Gastrocnemius medialis (tissue), 4 donors: ENCODE data around the gene VDR. TPM values are rescaled to one million over a fixed set of nuclear protein-coding genes. Genes with fewer than 3 reads are reported as not detected.
A peak's percentile ranks its signal among the peaks of the same experiment; 100 is the strongest.

Experiments used
- ATAC-seq, 2 donors: fragments of 150-250 bp; one replicate each; pipeline ENCODE4 v1.9.1; 2016
- DNase-seq, 2 donors: peaks; one replicate each; pipeline ENCODE4 v3.0.0-alpha.2; 2019
- H3K27ac ChIP-seq, 4 donors: fragments of 200-600 bp; sonication (generic); 1 replicate in 1 of 4; 2 replicates in 3 of 4; pipeline ENCODE4 v1.5.1; 2016 to 2018; ENCODE audit warnings: mild to moderate bottlenecking in 2 of 4, moderate library complexity in 1 of 4
- H3K27me3 ChIP-seq, 3 donors: fragments of 200-600 bp; sonication (generic) in 2 of 3; 1 replicate in 1 of 3; 2 replicates in 2 of 3; pipeline versions ENCODE4 v1.5.1 to v1.6.0; 2016 to 2019; ENCODE audit warnings: mild to moderate bottlenecking in 1 of 3, moderate library complexity in 1 of 3
- H3K36me3 ChIP-seq, 2 donors: fragments of 200-600 bp; sonication (generic) in 1 of 2; one replicate each; pipeline ENCODE4 v1.5.1; 2017 to 2018
- H3K4me1 ChIP-seq, 2 donors: fragments of 200-600 bp; sonication (generic) in 1 of 2; one replicate each; pipeline ENCODE4 v1.5.1; 2016 to 2017; ENCODE audit warnings: mild to moderate bottlenecking in 2 of 2
- H3K4me3 ChIP-seq, 4 donors: fragments of 200-600 bp; sonication (generic) in 3 of 4; 1 replicate in 1 of 4; 2 replicates in 3 of 4; pipeline ENCODE4 v1.5.1; 2016 to 2019; ENCODE audit warnings: mild to moderate bottlenecking in 2 of 4
- H3K9me3 ChIP-seq, 3 donors: fragments of 200-600 bp; sonication (generic) in 2 of 3; 1 replicate in 1 of 3; 2 replicates in 2 of 3; pipeline ENCODE4 v1.5.1; 2016 to 2019
- CTCF ChIP-seq, 5 experiments: fragments of 450-650 bp in 3 of 5; fragments of 200-600 bp in 2 of 5; sonication (generic) in 2 of 5; IDR thresholded peaks in 4 of 5; conservative IDR thresholded peaks in 1 of 5; 1 replicate in 4 of 5; 2 replicates in 1 of 5; pipeline ENCODE4 v1.5.1; 2016 to 2019; ENCODE audit warnings: antibody characterized with exemption in 5 of 5, mild to moderate bottlenecking in 3 of 5, moderate library complexity in 3 of 5
- POLR2A ChIP-seq, 2 donors: fragments of 450-650 bp; IDR thresholded peaks; one replicate each; pipeline ENCODE4 v1.6.1; 2017; ENCODE audit warnings: antibody characterized with exemption in 2 of 2, mild to moderate bottlenecking in 2 of 2, moderate library complexity in 2 of 2
- in situ Hi-C, 4 donors: fragments of 200-750 bp; cut with MboI; loops; one replicate each; pipeline versions ENCODE4 v1.15.0 to v1.8.0; 2017; ENCODE audit warnings: low sequenced_read_pairs in 4 of 4
- intact Hi-C: fragments of 100-400 bp; cut with DNase I; formaldehyde crosslinking; loops from one replicate; pipeline ENCODE4 v1.15.1; 2023; ENCODE audit warnings: low total_unique reads
- total RNA-seq, 4 donors: library from RNA; depleted of rRNA; stranded (reverse); fragments of >200 nt; gene quantifications; one replicate each; pipeline versions ENCODE4 v1.1.0 to v1.2.3, GENCODE V29; 2016

The VDR gene
- total RNA-seq, 4 donors from 2014 or later: 3.2 to 6.1 (median 4.4) TPM

- in situ Hi-C loops (loop anchor here in 2 of 4 donors (25.0 kb wide), 1 partner anchor 87 kb away; the partner anchor contains the start of gene ENDOU (in 2 of the 2)), intact Hi-C loops (no loop called here)
- Histone ChIP-seq H3K27me3 (no peaks in the 10 kb centered on the region), H3K27ac (peak overlapping the region; percentile 47 to 94 (median 88)), H3K4me3 (no peak overlapping the region), H3K9me3 (no peaks in the 10 kb centered on the region), H3K36me3 (no peaks in the 10 kb centered on the region), H3K4me1 (peaks cover 56 to 58% of the 10 kb centered on the region in 2 donors)
- ATAC-seq (no peak), DNase-seq (no peak)
- TF ChIP-seq POLR2A (IDR thresholded peaks at IDR 0.05): no peak
- TF ChIP-seq CTCF (IDR thresholded peaks at IDR 0.05 in 4 of 5, conservative IDR thresholded peaks at IDR 0.05 in 1 of 5): no peak
Observed at GRCh38 chr12:47824635-47825034, 80.2 kb downstream of the VDR start.

DNA sequence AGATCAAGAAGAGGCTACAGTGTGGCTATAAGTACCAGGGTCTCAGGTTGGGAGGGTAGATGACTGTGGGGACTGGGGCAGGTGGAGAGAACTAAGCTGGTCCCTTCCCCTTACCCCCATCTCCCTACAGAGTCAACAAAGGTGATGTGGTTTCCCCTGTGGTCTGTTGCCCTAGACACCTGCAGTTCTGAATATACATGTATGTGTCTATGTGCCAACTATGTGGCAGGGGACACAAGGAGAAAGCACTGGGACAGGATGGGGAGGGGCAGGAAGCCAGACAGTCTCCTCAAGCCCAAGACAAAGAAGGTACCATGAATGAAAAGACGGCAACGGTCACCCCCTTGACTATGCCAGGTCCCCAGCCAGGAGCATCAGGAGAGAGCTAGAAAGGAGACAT is 80.6 kb downstream of the VDR start:
- Histone ChIP-seq H3K4me3 (no peak overlapping the region), H3K4me1 (peaks cover 54 to 56% of the 10 kb centered on the region in 2 donors), H3K27me3 (no peaks in the 10 kb centered on the region), H3K9me3 (no peaks in the 10 kb centered on the region), H3K36me3 (no peaks in the 10 kb centered on the region), H3K27ac (peak overlapping the region; percentile 47 to 94 (median 88))
- ATAC-seq (no peak), DNase-seq (no peak)
- intact Hi-C loops: no loop called here
- in situ Hi-C loops: no loop called here
- no peak for TF ChIP-seq CTCF (IDR thresholded peaks at IDR 0.05 in 4 of 5, conservative IDR thresholded peaks at IDR 0.05 in 1 of 5)
- no peak for TF ChIP-seq POLR2A (IDR thresholded peaks at IDR 0.05)

DNA sequence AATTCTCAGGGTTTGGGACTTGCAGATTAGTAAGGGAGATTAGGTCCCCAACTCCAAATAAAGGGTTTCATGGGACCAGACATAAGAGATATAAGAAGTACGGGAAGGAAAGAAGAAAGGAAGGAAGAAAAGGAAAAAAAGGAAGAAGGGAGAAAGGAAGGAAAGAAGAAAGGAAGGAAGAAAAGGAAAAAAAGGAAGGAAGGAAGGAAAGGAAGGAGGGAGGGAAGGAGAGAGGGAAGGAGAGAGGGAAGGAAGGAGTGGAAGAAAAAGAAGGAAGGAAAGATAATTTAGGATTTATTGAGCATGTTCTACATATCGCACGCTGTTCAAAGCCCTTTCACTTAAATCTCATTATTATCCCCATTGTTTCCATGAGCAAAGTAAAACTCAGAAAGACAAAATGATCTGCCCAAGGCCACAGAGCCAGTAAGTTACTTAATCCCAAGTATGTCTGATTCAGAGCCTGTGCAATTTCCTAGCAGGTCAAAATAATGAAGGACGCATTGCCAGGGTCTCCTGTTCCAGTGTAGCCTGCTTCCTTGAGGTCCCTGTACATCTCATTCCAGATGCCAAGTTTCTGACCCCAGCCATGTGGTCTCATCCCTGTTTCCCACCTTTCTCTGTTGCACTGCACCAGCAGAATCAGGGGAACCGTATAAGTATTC is 81.2 kb downstream of the VDR start:
- intact Hi-C loops (no loop called here), in situ Hi-C loops (no loop called here)
- ATAC-seq (no peak), DNase-seq (no peak)
- no peak for TF ChIP-seq POLR2A (IDR thresholded peaks at IDR 0.05)
- Histone ChIP-seq H3K4me3 (no peak overlapping the region), H3K36me3 (no peaks in the 10 kb centered on the region), H3K4me1 (peaks cover 51 to 62% of the 10 kb centered on the region in 2 donors), H3K9me3 (no peaks in the 10 kb centered on the region), H3K27me3 (no peaks in the 10 kb centered on the region), H3K27ac (peak overlapping the region; percentile 47 to 94 (median 88))

- Histone ChIP-seq H3K27me3 (no peaks in the 10 kb centered on the region), H3K4me1 (peaks cover 50 to 62% of the 10 kb centered on the region in 2 donors), H3K27ac (peak overlapping the region; percentile 85 to 94 (median 92)), H3K36me3 (no peaks in the 10 kb centered on the region), H3K9me3 (no peaks in the 10 kb centered on the region), H3K4me3 (no peak overlapping the region)
- no peak for DNase-seq
- intact Hi-C loops (no loop called here), in situ Hi-C loops (no loop called here)
- TF ChIP-seq CTCF (IDR thresholded peaks at IDR 0.05 in 4 of 5, conservative IDR thresholded peaks at IDR 0.05 in 1 of 5) (no peak), POLR2A (IDR thresholded peaks at IDR 0.05) (no peak)
- no peak for ATAC-seq
Observed at GRCh38 chr12:47822863-47823262, 81.9 kb downstream of the VDR start.

- Histone ChIP-seq H3K27ac (peak overlapping the region; percentile 85 to 94 (median 92)), H3K4me1 (peaks cover 50 to 65% of the 10 kb centered on the region in 2 donors), H3K9me3 (no peaks in the 10 kb centered on the region), H3K27me3 (no peaks in the 10 kb centered on the region), H3K36me3 (no peaks in the 10 kb centered on the region), H3K4me3 (no peak overlapping the region)
- intact Hi-C loops: no loop called here
- DNase-seq (no peak), ATAC-seq (no peak)
- in situ Hi-C loops: no loop called here
- TF ChIP-seq POLR2A (IDR thresholded peaks at IDR 0.05) (no peak), CTCF (IDR thresholded peaks at IDR 0.05 in 4 of 5, conservative IDR thresholded peaks at IDR 0.05 in 1 of 5) (no peak)
Observed at GRCh38 chr12:47822401-47822800, 82.4 kb downstream of the VDR start.
